HepG2 (cell line): ENCODE data around the gene CACNA1G. TPM values are rescaled to one million over a fixed set of nuclear protein-coding genes. Genes with fewer than 3 reads are reported as not detected.

Source experiments
- ARID4A ChIP-seq: sonication (generic); formaldehyde crosslinking; IDR thresholded peaks from 2 replicates; pipeline ENCODE4 v1.5.0; 2020; ENCODE audit warnings: mild to moderate bottlenecking, missing genetic modification reagents, borderline replicate concordance
- BCLAF1 ChIP-seq: fragments of 450-650 bp; IDR thresholded peaks from 2 replicates; pipeline ENCODE4 v1.6.1; 2017; ENCODE audit warnings: mild to moderate bottlenecking
- MZF1 ChIP-seq: sonication (generic); formaldehyde crosslinking; IDR thresholded peaks from 2 replicates; pipeline ENCODE4 v1.8.1; 2023; ENCODE audit warnings: mild to moderate bottlenecking, missing genetic modification reagents, borderline replicate concordance
- PRDM15 ChIP-seq: sonication (generic); formaldehyde crosslinking; IDR thresholded peaks from 2 replicates; pipeline ENCODE4 v1.4.0; 2020; ENCODE audit warnings: missing genetic modification reagents
- STAT6 ChIP-seq: sonication (generic); formaldehyde crosslinking; IDR thresholded peaks from 2 replicates; pipeline ENCODE4 v1.4.0; 2020; ENCODE audit warnings: missing genetic modification reagents, mild to moderate bottlenecking, borderline replicate concordance
- ZHX2 ChIP-seq, 2 experiments: sonication (generic) in 1 of 2; formaldehyde crosslinking in 1 of 2; IDR thresholded peaks; 2 replicates each; pipeline versions ENCODE4 v1.6.1 to v1.9.0; 2014 to 2022; ENCODE audit warnings: antibody characterized with exemption in 1 of 2, borderline replicate concordance in 1 of 2, inconsistent platforms in 1 of 2, low read depth in 1 of 2, missing genetic modification reagents in 1 of 2
- ZNF430 ChIP-seq: sonication (generic); formaldehyde crosslinking; IDR thresholded peaks from 2 replicates; pipeline ENCODE4 v1.9.0; 2021; ENCODE audit warnings: mild to moderate bottlenecking, missing genetic modification reagents
- polyA plus RNA-seq, 8 experiments: library from polyadenylated mRNA; depleted of rRNA in 3 of 8; stranded (reverse) in 7 of 8; unstranded in 1 of 8; fragments of >200 nt; fragmentation: Illumina TruSeq in 4 of 8; extraction: Trizol in 4 of 8; gene quantifications; 2 replicates each; pipeline versions ENCODE4 v1.2.1 to v1.2.3, GENCODE V29; 2011 to 2016; ENCODE audit warnings: low read depth in 4 of 8, missing spikeins in 1 of 8, mixed read lengths in 1 of 8; ENCODE audit not compliant: insufficient read depth in 1 of 8
- total RNA-seq, 5 experiments: library from RNA; depleted of rRNA; stranded (reverse); fragments of >200 nt; fragmentation: Illumina TruSeq; extraction: Trizol; gene quantifications; 2 replicates each; pipeline ENCODE4 v1.2.3, GENCODE V29; 2016; ENCODE audit warnings: low read depth in 1 of 5

CACNA1G gene
- total and polyA plus RNA-seq, 2 of the 13 experiments (the other 11 are each of a cell fraction or from before 2014, with no cell fraction given): 0.02 TPM; not detected in 1

- TF ChIP-seq BCLAF1 (no peak), STAT6 (CRISPR knock-in tag) (no peak), PRDM15 (CRISPR knock-in tag) (no peak), ZHX2 (IDR thresholded peaks at IDR 0.05; ENCODE audit: low read depth) (no peak), ZHX2 (CRISPR knock-in tag; IDR thresholded peaks at IDR 0.05; ENCODE audit: borderline replicate concordance) (no peak), MZF1 (CRISPR knock-in tag) (0 out of 2 replicates have a peak, but pooled peaks have one; percentile 52), ARID4A (CRISPR knock-in tag) (no peak), ZNF430 (CRISPR knock-in tag) (0 out of 2 replicates have a peak, but pooled peaks have one; percentile 68)
These were observed 13.8 kb upstream of the CACNA1G start (continued) for GRCh38 chr17:50546701-50547034.
